ENCODE results near the gene PCSK2. TPM values are rescaled to one million over a fixed set of nuclear protein-coding genes. Genes with fewer than 3 reads are reported as not detected.

The PCSK2 gene
- total RNA-seq, 1 donor from 2014 or later, result 0.86 TPM

DNA sequence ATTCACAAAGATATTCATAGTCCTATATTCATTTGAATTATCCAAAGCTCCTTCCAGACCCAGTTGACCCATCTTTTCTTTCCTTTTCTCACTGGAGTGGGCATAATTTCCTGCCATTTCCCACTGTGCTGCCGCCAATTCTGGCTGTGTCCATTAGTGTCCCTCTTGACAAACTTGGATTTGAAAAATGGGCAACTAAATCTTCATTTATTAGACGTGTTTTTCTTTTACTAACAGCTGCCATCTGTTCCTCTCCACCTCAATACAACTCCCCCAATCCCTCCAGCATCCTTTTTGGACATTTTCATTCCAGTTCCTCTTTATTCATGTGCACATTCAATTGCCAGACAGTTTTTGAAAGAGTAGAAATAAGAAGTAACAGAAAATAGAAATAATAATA, 90.5 kb downstream of the PCSK2 start:
- intact Hi-C loops (cut with DNase I), result no loop called here
- no peak for ATAC-seq (ENCODE audit: poor library complexity)
- no peak for DNase-seq

DNA sequence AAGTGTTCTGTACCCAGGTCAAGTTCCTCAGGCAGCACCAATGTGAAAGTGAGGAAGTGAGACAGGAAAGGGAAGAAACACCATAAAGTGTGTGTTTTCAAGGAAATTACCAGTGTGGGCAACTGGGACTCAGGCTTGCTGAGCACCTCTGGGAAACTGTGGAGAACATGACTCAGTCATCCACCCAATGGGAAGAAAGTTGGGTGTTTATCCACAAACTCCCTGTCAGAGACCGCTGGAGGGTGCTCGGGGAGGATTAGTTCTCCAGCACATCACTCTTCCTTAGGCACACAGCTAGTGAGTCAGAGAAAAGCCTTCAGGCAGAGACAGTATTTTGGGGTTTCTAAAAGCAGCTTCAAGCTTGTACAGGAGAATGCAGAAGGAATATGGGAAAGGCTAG, 93.6 kb downstream of the PCSK2 start:
- ATAC-seq (ENCODE audit: poor library complexity) (no peak), DNase-seq (no peak)
- intact Hi-C loops (cut with DNase I), result no loop called here

DNA sequence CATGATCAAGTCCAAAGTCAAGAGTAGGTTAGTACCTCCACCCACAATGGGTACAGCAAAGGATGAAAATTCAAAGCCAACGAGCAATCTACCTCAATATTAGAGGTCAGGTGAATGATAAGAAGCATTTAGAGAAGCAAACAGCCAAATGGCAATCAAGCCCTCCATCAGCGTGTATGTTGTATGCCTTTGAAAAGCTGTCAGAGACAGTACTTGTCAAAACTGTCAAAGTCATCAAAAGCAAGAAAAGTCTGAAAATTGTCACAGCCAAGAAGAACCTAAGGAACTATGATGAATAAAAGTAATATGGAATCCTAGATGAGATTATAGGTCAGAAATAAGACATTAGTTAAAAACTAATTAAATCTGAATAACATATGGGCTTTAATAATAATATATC, 99.3 kb downstream of the PCSK2 start:
- DNase-seq (no peak), ATAC-seq (ENCODE audit: poor library complexity) (no peak)
- intact Hi-C loops (cut with DNase I), result no loop called here

DNA sequence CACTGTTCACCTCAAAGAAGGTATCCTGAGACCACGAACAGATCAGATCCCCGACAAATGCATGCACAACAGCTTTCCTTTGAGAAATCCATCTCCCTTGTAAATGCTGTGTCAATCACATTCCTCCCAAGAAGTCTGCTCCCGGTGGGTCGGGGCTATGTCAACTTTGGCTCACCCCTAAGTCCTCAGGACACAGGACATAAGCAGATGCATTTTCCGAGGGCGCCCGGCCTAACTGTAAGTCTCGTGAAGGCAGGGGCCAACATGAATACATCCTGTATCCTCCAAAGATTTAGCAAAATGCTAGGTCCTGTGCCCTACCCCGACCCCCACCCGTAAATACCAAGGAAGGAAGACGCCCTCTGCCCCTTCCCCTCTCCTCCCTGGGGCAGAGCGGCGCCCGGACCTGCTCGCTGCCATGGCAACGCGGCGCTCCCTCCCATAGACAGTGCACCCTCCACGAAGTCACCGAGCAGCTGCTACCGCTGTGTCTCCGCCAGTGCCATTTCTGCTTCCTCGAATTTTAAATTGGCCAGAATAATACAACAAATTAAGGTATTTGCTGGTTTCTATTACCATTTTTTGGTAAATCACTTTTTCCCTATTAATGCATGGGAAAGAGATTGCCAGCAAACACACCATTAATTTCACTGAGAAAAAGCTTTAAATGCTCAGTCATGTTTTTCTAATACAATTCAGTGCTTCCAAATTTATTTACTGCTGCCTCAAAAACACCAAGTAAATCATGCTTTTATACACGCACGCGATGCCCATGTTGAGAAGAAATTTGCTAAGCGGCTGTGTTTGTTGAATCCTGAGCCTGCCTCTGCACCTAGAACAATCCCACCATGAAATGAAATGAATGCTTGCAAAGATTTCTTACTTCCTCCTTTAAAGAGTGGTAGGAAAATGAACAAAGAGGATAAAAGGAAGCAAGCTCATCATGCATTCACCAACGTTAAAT, 100.6 kb downstream of the PCSK2 start:
- ATAC-seq (ENCODE audit: poor library complexity), result no peak
- DNase-seq, result no peak
- intact Hi-C loops (cut with DNase I), result no loop called here

DNA sequence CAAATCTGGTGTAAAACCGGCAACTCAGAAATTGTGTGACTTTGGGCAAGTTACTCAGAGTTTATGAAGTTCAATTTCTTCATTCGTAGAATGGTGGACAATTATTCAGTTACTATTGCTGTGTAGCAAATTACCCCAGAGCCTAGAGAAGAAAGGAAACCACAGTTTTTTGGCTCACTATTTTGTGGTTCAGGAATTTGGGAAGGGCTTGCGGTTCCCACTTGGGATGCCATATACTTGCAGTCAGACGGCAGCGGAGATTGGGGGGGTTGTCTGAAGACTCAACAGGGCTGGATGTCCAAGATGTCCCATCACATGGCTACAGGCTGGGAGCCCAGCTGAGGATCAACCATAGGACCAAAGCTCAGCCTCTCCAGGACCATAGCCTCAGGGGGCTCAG, 108.1 kb downstream of the PCSK2 start:
- no peak for ATAC-seq (ENCODE audit: poor library complexity)
- no peak for DNase-seq
- intact Hi-C loops (cut with DNase I), result no loop called here

DNA sequence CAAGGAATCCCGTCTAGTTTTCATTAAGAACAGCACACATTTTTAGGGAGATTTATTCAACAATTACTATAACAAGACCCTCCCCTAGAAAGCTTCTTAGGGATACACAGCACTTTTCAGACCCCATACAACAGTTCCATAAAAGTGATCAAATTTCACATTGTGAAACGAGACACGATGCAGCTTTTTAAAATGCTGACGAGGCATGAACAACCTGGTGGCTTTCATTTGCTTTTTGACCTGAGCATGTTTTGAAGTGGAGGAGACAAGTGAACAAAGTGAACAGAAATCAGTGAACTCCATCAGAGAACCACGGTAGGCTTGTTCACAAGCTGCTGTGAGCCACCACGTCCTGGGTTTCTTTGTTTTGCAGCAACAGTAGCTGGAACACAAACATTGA, 112.2 kb downstream of the PCSK2 start:
- intact Hi-C loops (cut with DNase I), result no loop called here
- no peak for DNase-seq
- no peak for ATAC-seq (ENCODE audit: poor library complexity)

DNA sequence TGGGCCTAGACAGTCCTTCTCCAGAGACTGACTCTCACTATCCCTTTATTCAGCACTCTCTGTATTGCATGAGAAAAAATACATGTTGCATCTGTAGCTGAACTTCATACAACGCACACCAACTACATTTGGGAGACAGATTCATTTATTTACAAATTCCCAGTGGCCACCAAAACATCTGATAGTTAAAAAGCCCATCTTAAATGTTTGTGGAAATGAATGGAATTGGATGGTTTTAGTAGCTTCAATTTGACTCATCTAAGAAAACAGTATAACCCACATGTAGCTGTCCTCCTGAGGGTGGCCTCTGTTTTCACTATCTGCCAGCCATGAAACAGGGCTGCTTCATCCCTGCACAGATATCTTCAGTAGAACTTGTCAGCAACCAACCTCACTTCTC, 116.3 kb downstream of the PCSK2 start:
- DNase-seq (no peak), ATAC-seq (ENCODE audit: poor library complexity) (no peak)
- intact Hi-C loops (cut with DNase I), result no loop called here

DNA sequence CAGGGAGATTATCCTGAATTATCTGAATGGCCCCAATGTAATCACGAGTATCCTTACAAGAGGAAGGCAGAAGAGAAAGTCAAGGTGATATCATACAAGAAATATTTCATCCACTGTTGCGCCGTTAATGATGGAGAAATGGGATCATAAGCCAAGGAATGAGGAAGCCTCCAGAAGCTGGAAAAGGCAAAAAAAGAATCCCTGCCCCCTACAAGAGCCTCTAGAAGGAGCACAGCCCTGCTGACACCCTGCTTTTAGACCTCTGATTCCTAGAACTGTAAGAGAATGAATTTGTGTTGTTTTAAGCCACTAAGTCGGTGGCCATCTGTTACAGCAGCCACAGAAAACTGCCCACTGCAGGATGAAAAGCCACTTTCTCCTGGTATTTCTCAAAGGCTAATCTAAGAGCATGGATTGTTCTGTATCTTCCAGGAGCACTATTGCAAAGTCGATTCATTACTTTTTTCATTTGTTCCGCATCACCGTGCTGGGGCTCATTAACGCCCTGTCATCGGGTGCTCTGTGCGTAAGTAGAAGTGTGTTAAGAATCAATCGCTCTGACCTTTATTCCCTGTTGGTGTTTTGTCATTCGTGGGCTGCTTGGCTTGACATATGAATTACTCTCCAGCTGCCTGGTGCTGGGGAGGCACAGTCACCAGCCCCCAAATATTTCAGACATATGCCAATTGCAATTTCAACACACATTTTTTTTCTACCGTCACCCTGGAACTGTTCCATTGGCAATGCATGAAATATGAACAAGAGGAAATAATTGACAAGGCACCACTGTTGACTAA, 117.0 kb downstream of the PCSK2 start:
- intact Hi-C loops (cut with DNase I), result no loop called here
- ATAC-seq (ENCODE audit: poor library complexity), result no peak

DNA sequence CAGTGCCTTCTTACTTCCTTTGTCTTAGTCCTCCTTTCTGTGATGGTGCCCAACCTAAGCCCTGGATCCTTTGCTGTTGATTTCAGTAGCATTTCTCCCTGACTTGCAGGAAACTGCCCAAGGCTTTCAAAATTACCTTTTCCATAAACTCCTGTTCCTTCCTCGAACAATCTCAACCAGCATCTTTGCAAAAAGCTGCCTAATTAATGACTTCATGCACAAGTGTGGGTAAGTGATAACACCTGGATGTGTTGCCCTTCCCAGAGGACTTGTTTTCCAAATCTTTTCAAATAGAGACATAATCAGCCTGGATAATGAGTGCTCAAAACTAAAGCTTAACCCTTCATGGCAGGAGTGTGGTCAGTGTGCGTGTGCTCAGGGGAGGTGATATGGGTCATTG, 118.0 kb downstream of the PCSK2 start:
- no peak for ATAC-seq (ENCODE audit: poor library complexity)
- DNase-seq, result no peak
- intact Hi-C loops (cut with DNase I), result no loop called here

More for the DNA sequence above, 117.0 kb downstream of the PCSK2 start:
- no peak for DNase-seq

DNA sequence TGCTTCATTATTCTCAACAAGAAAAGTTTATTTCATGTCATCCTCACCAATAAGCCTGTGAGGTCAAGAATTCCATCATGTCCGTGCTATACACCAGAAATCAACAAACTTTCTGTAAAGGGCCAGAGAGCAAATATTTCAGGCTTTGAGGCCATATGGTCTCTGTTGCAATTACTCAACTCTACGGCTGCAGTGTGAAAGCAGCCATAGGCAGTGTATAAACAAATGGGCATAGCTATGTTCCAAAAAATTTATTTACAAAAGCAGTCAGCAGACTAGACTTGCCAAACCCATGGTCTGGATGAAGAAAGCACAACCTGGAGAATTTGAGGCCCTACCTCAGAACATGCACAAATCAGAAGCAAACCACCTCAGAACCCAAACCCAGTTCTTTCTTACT, 118.5 kb downstream of the PCSK2 start:
- no peak for DNase-seq
- ATAC-seq (ENCODE audit: poor library complexity), result no peak
- intact Hi-C loops (cut with DNase I), result no loop called here

DNA sequence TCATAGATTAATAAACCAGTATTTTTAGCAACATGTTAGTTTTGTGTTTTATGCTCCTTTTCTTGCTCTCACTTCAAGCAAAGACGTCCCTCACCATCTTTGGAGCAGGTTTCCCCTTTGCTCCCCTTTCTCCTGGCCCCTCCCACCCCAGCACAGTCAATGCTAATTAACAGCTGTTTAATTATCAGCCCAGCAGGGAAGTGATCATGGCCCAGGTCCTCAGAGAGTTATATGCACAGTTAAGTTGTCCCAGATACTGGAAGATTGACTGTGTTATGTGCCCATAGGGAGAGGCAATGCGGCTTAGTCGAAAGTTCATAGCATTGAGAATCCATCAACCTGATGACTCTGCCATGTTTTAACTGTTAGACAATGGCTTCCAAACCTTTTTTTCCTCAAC, 123.5 kb downstream of the PCSK2 start:
- ATAC-seq (ENCODE audit: poor library complexity), result no peak
- DNase-seq, result no peak
- intact Hi-C loops (cut with DNase I), result no loop called here

DNA sequence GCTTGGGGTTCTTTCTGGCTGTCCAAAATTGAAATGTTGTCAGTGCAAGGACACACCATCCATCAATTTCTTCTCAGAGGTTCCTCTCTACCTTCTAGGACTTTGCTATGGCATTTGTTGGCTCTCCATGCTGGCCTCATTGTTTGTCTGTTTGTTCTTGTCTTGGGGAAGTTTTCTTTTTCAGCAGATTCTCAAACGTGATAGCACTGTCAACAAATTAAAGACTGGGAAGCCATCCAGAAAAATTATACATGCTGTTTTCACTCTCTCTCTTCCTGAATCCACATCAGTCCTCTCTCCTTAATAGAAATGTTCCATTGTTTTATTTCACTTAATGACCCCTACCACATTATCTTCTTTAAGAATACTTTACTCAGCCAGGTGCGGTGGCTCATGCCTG, 130.4 kb downstream of the PCSK2 start:
- DNase-seq, result no peak
- intact Hi-C loops (cut with DNase I), result no loop called here
- no peak for ATAC-seq (ENCODE audit: poor library complexity)

DNA sequence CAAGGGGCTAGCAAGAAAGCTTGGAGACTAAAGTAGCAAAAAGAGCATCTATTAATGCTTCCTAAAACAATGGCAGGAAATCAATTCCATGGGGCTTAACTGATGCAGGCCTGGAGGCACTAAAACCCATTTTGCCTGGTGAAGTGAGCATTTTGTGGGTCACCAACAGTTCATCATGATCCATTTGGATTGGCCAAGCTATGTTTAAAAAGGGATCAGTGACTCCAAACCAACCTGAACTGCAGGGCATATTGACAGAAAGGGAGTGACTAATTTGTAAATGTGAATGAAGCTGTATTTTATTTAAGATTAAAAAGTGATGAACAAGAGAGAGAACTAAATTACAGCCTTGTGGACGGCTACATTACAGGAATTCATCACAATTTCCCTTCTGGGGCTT, 132.0 kb downstream of the PCSK2 start:
- intact Hi-C loops (cut with DNase I), result no loop called here
- ATAC-seq (ENCODE audit: poor library complexity) (no peak), DNase-seq (no peak)

DNA sequence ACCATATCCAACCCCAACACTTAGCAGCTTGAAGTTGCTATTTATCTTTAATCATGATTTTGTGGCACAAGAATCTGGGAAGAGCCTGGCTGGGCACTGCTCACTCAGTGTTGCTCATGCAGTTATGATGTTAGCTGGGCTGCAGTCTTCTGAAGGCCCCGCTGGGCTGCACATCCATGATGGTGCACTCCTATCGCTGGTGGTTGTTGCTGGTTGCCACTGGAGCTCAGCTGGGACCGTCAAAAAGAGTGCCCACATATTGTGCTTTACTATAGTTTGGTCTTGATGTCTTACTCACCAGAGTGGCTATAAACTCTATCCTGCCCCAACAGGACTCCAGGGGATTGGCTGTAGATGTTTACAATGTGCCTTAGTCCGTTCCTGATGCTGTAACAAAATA, 137.8 kb downstream of the PCSK2 start:
- DNase-seq (no peak), ATAC-seq (ENCODE audit: poor library complexity) (no peak)
- intact Hi-C loops (cut with DNase I), result no loop called here

DNA sequence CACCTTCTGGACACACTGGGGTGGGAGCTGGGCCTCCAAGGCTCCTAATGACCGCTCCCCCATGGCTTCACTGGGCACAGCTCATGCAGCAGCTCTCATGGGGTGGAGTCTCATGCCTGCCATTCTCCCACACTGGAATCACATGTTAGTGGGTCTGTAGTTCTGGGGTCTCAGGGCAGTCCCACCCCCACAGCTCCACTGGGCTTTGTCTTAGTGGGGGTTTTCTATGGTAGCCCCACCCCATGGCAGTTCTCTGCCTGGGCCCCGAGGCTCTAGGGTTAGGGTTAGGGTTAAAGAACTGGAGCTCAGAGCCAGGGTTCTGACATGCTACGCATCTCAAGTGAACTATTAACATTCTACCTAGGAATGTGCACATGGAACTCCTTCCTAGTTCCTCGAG, 139.0 kb downstream of the PCSK2 start:
- intact Hi-C loops (cut with DNase I), result no loop called here
- ATAC-seq (ENCODE audit: poor library complexity), result no peak

DNA sequence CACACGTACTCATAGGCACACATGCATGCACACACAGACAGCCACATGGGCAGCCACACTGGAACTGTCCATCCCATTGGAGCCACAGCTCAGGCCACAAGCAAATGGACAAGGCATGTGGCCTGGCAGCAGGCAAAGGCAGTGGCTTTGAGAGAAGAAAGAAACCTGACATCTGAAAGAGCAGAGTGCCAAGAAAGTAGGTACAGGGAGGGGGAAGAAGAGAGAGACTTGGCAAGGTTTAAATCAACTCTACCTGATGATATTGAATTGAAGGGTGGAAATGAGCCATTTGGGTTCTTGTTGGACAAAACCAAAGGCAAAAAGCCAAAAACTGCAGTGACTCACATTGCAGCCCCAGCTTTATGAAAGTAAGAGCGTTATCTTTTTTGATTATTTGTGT, 142.7 kb downstream of the PCSK2 start:
- intact Hi-C loops (cut with DNase I), result no loop called here
- ATAC-seq (ENCODE audit: poor library complexity) (no peak), DNase-seq (no peak)

More for the DNA sequence above, 139.0 kb downstream of the PCSK2 start:
- no peak for DNase-seq

DNA sequence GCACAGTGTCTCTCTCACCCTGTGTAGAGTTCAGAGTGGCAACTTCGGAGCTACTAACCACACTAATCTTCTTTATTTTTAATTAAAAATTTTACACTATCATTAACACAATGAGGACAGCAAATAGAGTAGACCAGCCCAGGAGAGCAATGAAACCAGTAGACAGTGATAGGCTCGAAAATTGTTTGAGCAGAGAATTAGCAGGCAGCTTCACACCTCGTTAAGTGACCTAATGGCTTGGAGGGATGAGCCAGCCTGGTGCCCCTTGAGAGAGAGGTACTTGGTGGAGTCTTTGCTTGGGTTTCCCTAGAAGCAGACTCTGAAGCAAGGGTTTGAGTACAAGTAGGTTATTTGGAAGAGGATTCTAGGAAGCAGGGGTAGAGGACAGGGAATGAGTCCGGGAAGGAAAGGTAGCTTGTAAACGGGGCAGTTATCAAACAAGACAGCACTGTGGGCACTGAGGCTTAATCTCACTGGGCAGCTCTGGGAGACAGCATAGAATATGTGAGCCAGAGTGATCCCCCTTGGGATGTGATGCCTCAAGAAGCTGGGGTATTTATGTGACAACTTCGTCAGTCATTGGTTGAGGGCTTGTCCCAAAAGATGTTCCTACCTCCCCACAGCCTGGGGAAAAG, 146.1 kb downstream of the PCSK2 start:
- intact Hi-C loops (cut with DNase I), result no loop called here
- ATAC-seq (ENCODE audit: poor library complexity) (no peak), DNase-seq (no peak)

DNA sequence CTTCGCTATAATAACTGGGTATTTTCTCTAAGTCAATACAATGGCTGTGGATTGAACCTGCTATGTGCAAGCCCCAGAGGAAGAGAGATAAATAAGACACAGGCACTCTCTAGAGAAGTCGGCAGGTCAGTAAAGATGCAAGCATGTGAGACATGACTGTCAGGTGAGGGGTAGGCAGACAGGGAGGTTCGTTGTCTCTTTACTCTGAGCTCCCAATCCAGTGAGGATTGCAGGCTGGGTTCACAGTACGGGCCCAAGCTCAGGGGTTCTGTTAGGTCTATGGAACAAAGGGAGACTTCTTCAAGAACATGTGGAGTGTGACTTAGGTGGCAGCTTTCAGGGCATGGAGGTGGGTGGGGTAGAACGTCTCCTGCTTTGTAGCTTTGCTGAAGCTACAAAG, 147.2 kb downstream of the PCSK2 start:
- DNase-seq, result no peak
- intact Hi-C loops (cut with DNase I), result no loop called here
- ATAC-seq (ENCODE audit: poor library complexity), result no peak

DNA sequence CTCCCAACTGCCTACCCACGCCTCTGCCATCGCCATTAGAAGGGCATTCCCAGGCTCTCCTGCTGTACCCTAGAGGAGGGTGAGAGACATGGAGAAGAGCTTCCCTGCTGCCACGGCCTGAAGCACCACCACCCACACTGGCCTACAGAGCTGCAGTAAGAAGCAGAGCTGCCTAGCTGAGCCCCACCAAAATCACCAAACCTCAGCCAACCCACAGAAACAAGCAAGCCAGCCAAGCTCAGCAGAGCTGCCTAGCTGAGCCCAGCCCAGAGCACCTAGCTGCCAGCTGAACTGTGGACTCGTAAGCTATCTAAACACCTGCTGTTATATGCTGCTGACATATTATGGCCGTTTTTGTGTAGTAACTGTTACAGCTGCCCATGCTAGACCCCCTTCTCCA, 149.2 kb downstream of the PCSK2 start:
- intact Hi-C loops (cut with DNase I), result no loop called here
- DNase-seq (no peak), ATAC-seq (ENCODE audit: poor library complexity) (no peak)

DNA sequence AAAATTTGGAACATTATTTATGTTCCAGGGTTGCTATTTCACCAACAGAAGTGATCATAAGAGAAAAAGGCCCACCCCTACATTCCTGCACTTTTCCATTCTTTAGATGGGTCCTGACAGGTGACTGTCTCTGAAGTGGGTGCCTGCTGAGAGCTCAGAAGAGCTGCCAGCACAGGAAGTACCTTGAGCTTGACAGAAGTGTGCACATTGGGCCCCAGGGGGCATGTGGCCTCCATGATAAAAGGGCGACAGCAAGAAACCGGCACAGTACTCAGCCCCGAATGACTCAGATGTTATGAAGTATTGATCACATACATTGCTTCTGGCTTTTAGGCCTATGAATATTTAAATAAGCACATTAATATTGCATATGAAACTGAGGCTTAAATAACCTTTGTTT, 150.4 kb downstream of the PCSK2 start:
- DNase-seq (no peak), ATAC-seq (ENCODE audit: poor library complexity) (no peak)
- intact Hi-C loops (cut with DNase I), result no loop called here
